Parathyroid adenoma (tissue), 2 donors: ENCODE results near the gene RNF146.

Source experiments
- H2AFZ ChIP-seq: fragments of 300-600 bp; sonication (generic); one replicate; pipeline ENCODE4 v1.7.0; 2017; ENCODE audit warnings: antibody characterized with exemption, mild to moderate bottlenecking
- H3K27ac ChIP-seq: fragments of 300-600 bp; sonication (generic); one replicate; pipeline ENCODE4 v1.7.0; 2017
- H3K27me3 ChIP-seq: fragments of 300-600 bp; sonication (generic); one replicate; pipeline ENCODE4 v1.7.0; 2017; ENCODE audit warnings: low read length; ENCODE audit not compliant: control insufficient read depth, insufficient read depth
- H3K36me3 ChIP-seq: fragments of 300-600 bp; sonication (generic); one replicate; pipeline ENCODE4 v1.7.0; 2017; ENCODE audit warnings: low read length; ENCODE audit not compliant: control insufficient read depth, insufficient read depth
- H3K4me1 ChIP-seq: fragments of 300-600 bp; sonication (generic); one replicate; pipeline ENCODE4 v1.7.0; 2017; ENCODE audit warnings: control low read depth
- H3K4me2 ChIP-seq: fragments of 300-600 bp; sonication (generic); one replicate; pipeline ENCODE4 v1.7.0; 2017; ENCODE audit warnings: low read length
- H3K4me3 ChIP-seq: fragments of 300-600 bp; sonication (generic); one replicate; pipeline ENCODE4 v1.7.0; 2017; ENCODE audit warnings: low read depth, low read length
- H3K79me2 ChIP-seq: fragments of 300-600 bp; sonication (generic); one replicate; pipeline ENCODE4 v1.7.0; 2017; ENCODE audit warnings: control low read depth
- H3K9ac ChIP-seq: fragments of 300-600 bp; sonication (generic); one replicate; pipeline ENCODE4 v1.7.0; 2017; ENCODE audit warnings: mild to moderate bottlenecking
- H3K9me3 ChIP-seq: fragments of 300-600 bp; sonication (generic); one replicate; pipeline ENCODE4 v1.7.0; 2017; ENCODE audit warnings: low read length; ENCODE audit not compliant: control insufficient read depth
- CTCF ChIP-seq: fragments of 300-600 bp; sonication (generic); IDR thresholded peaks from one replicate; pipeline ENCODE4 v1.7.0; 2017; ENCODE audit warnings: antibody characterized with exemption, mild to moderate bottlenecking
- donor health status: primary hyperparathyroidism.

The RNF146 gene

GRCh38 chr6:127302728-127303660 lies 36.3 kb downstream of the RNF146 start:
- Histone ChIP-seq H2AFZ (no peak overlapping the region), H3K4me2 (no peak overlapping the region), H3K9ac (no peak overlapping the region), H3K36me3 (no peaks in the 10 kb centered on the region), H3K9me3 (no peaks in the 10 kb centered on the region), H3K27me3 (no peaks in the 10 kb centered on the region), H3K4me1 (no peaks in the 10 kb centered on the region), H3K79me2 (no peaks in the 10 kb centered on the region), H3K27ac (no peak overlapping the region), H3K4me3 (no peak overlapping the region)
- peak; percentile 59 for TF ChIP-seq CTCF

- Histone ChIP-seq H3K79me2 (no peaks in the 10 kb centered on the region), H3K9ac (no peak overlapping the region), H3K4me2 (no peak overlapping the region), H3K9me3 (no peaks in the 10 kb centered on the region), H3K27ac (no peak overlapping the region), H3K36me3 (no peaks in the 10 kb centered on the region), H2AFZ (no peak overlapping the region), H3K4me3 (no peak overlapping the region), H3K4me1 (no peaks in the 10 kb centered on the region), H3K27me3 (no peaks in the 10 kb centered on the region)
- TF ChIP-seq CTCF = no peak
These were observed 37.3 kb downstream of the RNF146 start for GRCh38 chr6:127303917-127304316.

- H3K79me2 ChIP-seq = peaks cover under 1% of the 10 kb centered on the region
- no peak overlapping the region for H3K9ac ChIP-seq
- no peak overlapping the region for H3K4me3 ChIP-seq
- TF ChIP-seq CTCF = no peak
- H2AFZ ChIP-seq = no peak overlapping the region
- H3K27ac ChIP-seq = no peak overlapping the region
- H3K4me2 ChIP-seq = no peak overlapping the region
- H3K36me3 ChIP-seq = no peaks in the 10 kb centered on the region
- no peaks in the 10 kb centered on the region for H3K4me1 ChIP-seq
- no peaks in the 10 kb centered on the region for H3K9me3 ChIP-seq
- H3K27me3 ChIP-seq = no peaks in the 10 kb centered on the region
These were observed 39.1 kb downstream of the RNF146 start for GRCh38 chr6:127305741-127306140.

GRCh38 chr6:127317388-127318128 lies 50.9 kb downstream of the RNF146 start:
- H3K27ac ChIP-seq = no peak overlapping the region

More at GRCh38 chr6:127317388-127318128, 50.9 kb downstream of the RNF146 start:
- Histone ChIP-seq H3K4me3 (no peak overlapping the region), H3K4me2 (no peak overlapping the region), H3K4me1 (no peaks in the 10 kb centered on the region), H3K36me3 (no peaks in the 10 kb centered on the region), H2AFZ (no peak overlapping the region), H3K27me3 (no peaks in the 10 kb centered on the region), H3K9ac (no peak overlapping the region), H3K9me3 (no peaks in the 10 kb centered on the region), H3K79me2 (no peaks in the 10 kb centered on the region)
- TF ChIP-seq CTCF = no peak
